Caco-2 (cell line): Measurements from ENCODE around the gene PAFAH1B1. TPM values are rescaled to one million over a fixed set of nuclear protein-coding genes. Genes with fewer than 3 reads are reported as not detected.

ENCODE experiments used
- BruUV-seq: library from RNA; stranded (reverse); fragments of 400-500 nt; replicated peaks from 2 replicates; lab custom pipeline; 2021; lab: Mats Ljungman, UMichigan
- CTCF ChIA-PET: fragments of 300-600 bp; sonication (Branson Sonifier 250); formaldehyde crosslinking; loops from one replicate; lab custom pipeline; 2022; ENCODE audit warnings: antibody characterized with exemption; lab: Charles Lee
- POLR2A ChIA-PET: fragments of 300-600 bp; sonication (Branson Sonifier 250); formaldehyde crosslinking; loops from one replicate; lab custom pipeline; 2022; ENCODE audit warnings: antibody characterized with exemption; lab: Charles Lee
- DNase-seq, 2 experiments: peaks; one replicate each; pipeline versions ENCODE4 v3.0.0 to v3.0.0-alpha.2; 2020 to 2022
- H3K27me3 ChIP-seq: replicated peaks from 2 replicates; pipeline ENCODE4 v1.6.0; 2011; ENCODE audit warnings: low read length; ENCODE audit not compliant: control insufficient read depth, insufficient read depth
- H3K36me3 ChIP-seq: 2 replicates; pipeline ENCODE4 v1.5.1; 2011; ENCODE audit warnings: low read length; ENCODE audit not compliant: control insufficient read depth, insufficient read depth
- H3K4me1 ChIP-seq: fragments of 250-450 bp; sonication (Bioruptor Pico); 2 replicates; pipeline ENCODE4 v1.5.1; 2020; ENCODE audit warnings: mild to moderate bottlenecking
- H3K4me3 ChIP-seq: 2 replicates; pipeline ENCODE4 v1.5.1; 2011; ENCODE audit warnings: low read depth, mild to moderate bottlenecking, control low read depth, low read length
- H3K9me3 ChIP-seq: fragments of 250-450 bp; sonication (Bioruptor Pico); 2 replicates; pipeline ENCODE4 v1.5.1; 2020; ENCODE audit warnings: mild to moderate bottlenecking, moderate library complexity
- H3K27ac Mint-ChIP-seq: one replicate; pipeline ENCODE4 v1.8.0; 2022; ENCODE audit warnings: mixed read lengths; ENCODE audit not compliant: unreplicated experiment
- H3K27me3 Mint-ChIP-seq: one replicate; pipeline ENCODE4 v1.8.0; 2022; ENCODE audit warnings: mixed read lengths; ENCODE audit not compliant: insufficient read depth, unreplicated experiment
- H3K36me3 Mint-ChIP-seq: one replicate; pipeline ENCODE4 v1.8.0; 2022; ENCODE audit warnings: mild to moderate bottlenecking, mixed read lengths; ENCODE audit not compliant: insufficient read depth, unreplicated experiment
- H3K4me1 Mint-ChIP-seq: one replicate; pipeline ENCODE4 v1.8.0; 2022; ENCODE audit warnings: low read depth, mixed read lengths; ENCODE audit not compliant: unreplicated experiment
- H3K4me3 Mint-ChIP-seq: one replicate; pipeline ENCODE4 v1.8.0; 2022; ENCODE audit warnings: mild to moderate bottlenecking, moderate library complexity, mixed read lengths; ENCODE audit not compliant: unreplicated experiment
- H3K9me3 Mint-ChIP-seq: one replicate; pipeline ENCODE4 v1.8.0; 2022; ENCODE audit warnings: mixed read lengths; ENCODE audit not compliant: unreplicated experiment
- CTCF ChIP-seq, 2 experiments: fragments of 200-600 bp in 1 of 2; IDR thresholded peaks; 1 replicate in 1 of 2; 2 replicates in 1 of 2; pipeline versions ENCODE4 v1.5.1 to v1.8.0; 2011 to 2022; ENCODE audit warnings: antibody characterized with exemption in 1 of 2, control low read depth in 1 of 2, inconsistent platforms in 1 of 2, low read depth in 1 of 2, low read length in 1 of 2, mild to moderate bottlenecking in 1 of 2, moderate library complexity in 1 of 2; ENCODE audit not compliant: insufficient read depth in 1 of 2, severe bottlenecking in 1 of 2, unreplicated experiment in 1 of 2
- intact Hi-C: fragments of 100-400 bp; cut with micrococcal nuclease; formaldehyde crosslinking; loops from one replicate; pipeline ENCODE4 v1.10.0; 2022; ENCODE audit not compliant: unreplicated experiment
- total RNA-seq: library from RNA; stranded (reverse); gene quantifications from 2 replicates; pipeline ENCODE4 v1.2.3, GENCODE V29; 2022

The PAFAH1B1 gene
- total RNA-seq, 1 experiment from 2014 or later, result 141 TPM

GRCh38 chr17:2683912-2684311 lies 90.5 kb downstream of the PAFAH1B1 start:
- Histone ChIP-seq H3K27me3 (no peaks in the 10 kb centered on the region), H3K4me3 (no peak overlapping the region), H3K4me1 (0 out of 2 replicates have a peak, but pooled peaks cover 10% of the 10 kb centered on the region), H3K36me3 (no peaks in the 10 kb centered on the region; the same call in 1 of the 2 replicates), H3K9me3 (no peaks in the 10 kb centered on the region)
- TF ChIP-seq CTCF (IDR thresholded peaks at IDR 0.05; ENCODE audit: insufficient read depth in 1 of 2, low read depth in 1 of 2, low read length in 1 of 2, severe bottlenecking in 1 of 2, unreplicated experiment in 1 of 2), result no peak
- Mint-ChIP-seq H3K27ac (no peak overlapping the region), H3K36me3 (peaks cover 86% of the 10 kb centered on the region), H3K4me3 (no peak overlapping the region), H3K4me1 (peaks cover 9% of the 10 kb centered on the region), H3K9me3 (no peaks in the 10 kb centered on the region), H3K27me3 (no peaks in the 10 kb centered on the region)
- intact Hi-C loops, result no loop called here
- POLR2A ChIA-PET, result no interaction called here
- DNase-seq, result no peak
- no TSS peak for BruUV-seq
- CTCF ChIA-PET, result no interaction called here

- intact Hi-C loops, result no loop called here
- H3K4me1 Mint-ChIP-seq, result peaks cover 9% of the 10 kb centered on the region
- no peaks in the 10 kb centered on the region for H3K27me3 Mint-ChIP-seq
- Histone ChIP-seq H3K4me1 (0 out of 2 replicates have a peak, but pooled peaks cover 10% of the 10 kb centered on the region), H3K4me3 (no peak overlapping the region), H3K27me3 (no peaks in the 10 kb centered on the region), H3K36me3 (no peaks in the 10 kb centered on the region; the same call in 1 of the 2 replicates), H3K9me3 (no peaks in the 10 kb centered on the region)
- CTCF ChIA-PET, result interaction anchor here (1.0 kb wide), 1 partner anchor 302 kb away, joined by 4 read pairs; no protein-coding TSS in a partner anchor
- no peak for DNase-seq
- H3K27ac Mint-ChIP-seq, result no peak overlapping the region
- no peaks in the 10 kb centered on the region for H3K9me3 Mint-ChIP-seq
- no peak overlapping the region for H3K4me3 Mint-ChIP-seq
- H3K36me3 Mint-ChIP-seq, result peaks cover 86% of the 10 kb centered on the region
- no TSS peak for BruUV-seq
- TF ChIP-seq CTCF (IDR thresholded peaks at IDR 0.05; ENCODE audit: insufficient read depth in 1 of 2, low read depth in 1 of 2, low read length in 1 of 2, severe bottlenecking in 1 of 2, unreplicated experiment in 1 of 2), result no peak
- POLR2A ChIA-PET, result no interaction called here
These were observed 91.1 kb downstream of the PAFAH1B1 start for GRCh38 chr17:2684549-2684948.

DNA sequence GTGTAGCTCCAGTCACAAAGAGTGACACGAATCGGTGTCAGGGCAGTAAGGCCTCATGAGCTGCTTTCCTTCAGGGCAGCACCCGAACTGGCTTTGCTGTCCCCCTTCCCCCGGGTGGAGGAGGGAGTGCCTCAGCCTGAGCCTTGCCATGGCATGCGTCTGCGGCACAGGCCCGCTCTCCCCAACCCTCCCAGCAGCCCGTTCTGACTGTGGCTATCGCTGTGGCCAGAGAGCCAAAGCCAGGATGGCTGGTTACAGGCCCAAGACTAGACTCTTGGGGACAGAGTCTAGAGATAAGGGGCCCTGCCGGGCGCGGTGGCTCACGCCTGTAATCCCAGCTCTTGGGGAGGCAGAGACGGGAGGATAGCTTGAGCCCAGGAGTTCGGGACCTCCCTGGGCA lies 92.2 kb downstream of the PAFAH1B1 start:
- no TSS peak for BruUV-seq
- Mint-ChIP-seq H3K4me1 (peaks cover 9% of the 10 kb centered on the region), H3K27ac (no peak overlapping the region), H3K4me3 (no peak overlapping the region), H3K27me3 (no peaks in the 10 kb centered on the region), H3K9me3 (no peaks in the 10 kb centered on the region), H3K36me3 (peaks cover 88% of the 10 kb centered on the region)
- CTCF ChIA-PET, result interaction anchor here (0.6 to 1.0 kb wide), 2 partner anchors 14 to 303 kb away, joined by 4 to 13 read pairs; no protein-coding TSS in a partner anchor
- no peaks in the 10 kb centered on the region for H3K9me3 ChIP-seq
- intact Hi-C loops, result no loop called here
- no peak for TF ChIP-seq CTCF (IDR thresholded peaks at IDR 0.05; ENCODE audit: insufficient read depth in 1 of 2, low read depth in 1 of 2, low read length in 1 of 2, severe bottlenecking in 1 of 2, unreplicated experiment in 1 of 2)
- POLR2A ChIA-PET, result interaction anchor here (0.6 to 0.7 kb wide), 2 partner anchors 27 to 350 kb away, joined by 3 to 9 read pairs; no protein-coding TSS in a partner anchor
- no peak for DNase-seq
- H3K4me3 ChIP-seq, result no peak overlapping the region
- no peaks in the 10 kb centered on the region for H3K27me3 ChIP-seq
- H3K4me1 ChIP-seq, result 0 out of 2 replicates have a peak, but pooled peaks cover 10% of the 10 kb centered on the region
- H3K36me3 ChIP-seq, result no peaks in the 10 kb centered on the region; the same call in 1 of the 2 replicates
